Activated gamma-delta T cell treated with anti-CD3 and anti-CD28 coated beads, Interleukin-2, amount 50 U/mL, for 16 hours (primary cell): ENCODE data around the gene WDR6.
"Not testable (repeated sequence)": the region's sequence is repeated elsewhere in the genome, so short reads cannot be mapped to it uniquely, and the experiment has no call there.

ENCODE experiments used
- DNase-seq: peaks from one replicate; pipeline ENCODE4 v3.0.0-alpha.2; 2020; ENCODE audit warnings: low read depth

Gene WDR6

DNA sequence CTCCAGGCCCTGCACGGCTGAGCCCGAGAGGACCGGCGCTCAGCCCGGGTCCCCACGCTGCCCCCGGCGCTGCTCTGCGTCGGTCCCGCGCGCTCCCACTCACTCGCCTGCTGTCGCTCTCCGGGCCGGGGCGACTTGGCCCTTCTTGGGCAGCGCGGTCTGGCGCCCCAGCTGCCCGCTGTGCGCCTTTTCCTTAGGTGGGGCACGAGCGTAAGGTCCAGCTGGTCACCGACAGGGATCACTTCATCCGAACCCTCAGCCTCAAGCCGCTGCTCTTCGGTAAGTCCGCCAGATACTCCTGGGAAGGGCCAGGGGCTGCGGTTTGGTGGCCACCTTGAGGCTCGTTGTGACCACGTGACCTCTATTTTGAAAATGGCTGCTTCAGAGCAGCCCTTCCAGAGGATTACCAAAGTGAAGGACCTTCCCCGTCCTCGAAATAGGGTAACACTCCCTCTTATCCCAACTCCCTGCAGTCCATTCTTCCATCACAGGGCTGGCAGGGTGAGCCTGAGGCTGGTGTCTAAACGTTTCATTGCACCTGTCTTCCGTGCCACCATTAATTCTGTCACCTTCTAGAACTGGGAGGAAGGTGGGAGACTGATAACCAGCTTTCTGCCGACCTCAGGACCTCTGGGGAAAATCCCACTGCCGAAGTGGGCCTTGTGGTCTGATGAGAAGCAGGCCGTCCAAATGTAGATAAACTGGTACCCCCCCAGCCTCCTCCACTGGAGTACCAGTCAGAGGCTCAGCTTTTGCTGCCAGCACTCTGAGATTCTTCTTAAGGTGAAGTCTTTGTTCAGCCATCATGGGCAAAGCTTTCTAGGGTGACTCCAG is 16.3 kb upstream of the WDR6 start:
- DNase-seq = no peak

DNA sequence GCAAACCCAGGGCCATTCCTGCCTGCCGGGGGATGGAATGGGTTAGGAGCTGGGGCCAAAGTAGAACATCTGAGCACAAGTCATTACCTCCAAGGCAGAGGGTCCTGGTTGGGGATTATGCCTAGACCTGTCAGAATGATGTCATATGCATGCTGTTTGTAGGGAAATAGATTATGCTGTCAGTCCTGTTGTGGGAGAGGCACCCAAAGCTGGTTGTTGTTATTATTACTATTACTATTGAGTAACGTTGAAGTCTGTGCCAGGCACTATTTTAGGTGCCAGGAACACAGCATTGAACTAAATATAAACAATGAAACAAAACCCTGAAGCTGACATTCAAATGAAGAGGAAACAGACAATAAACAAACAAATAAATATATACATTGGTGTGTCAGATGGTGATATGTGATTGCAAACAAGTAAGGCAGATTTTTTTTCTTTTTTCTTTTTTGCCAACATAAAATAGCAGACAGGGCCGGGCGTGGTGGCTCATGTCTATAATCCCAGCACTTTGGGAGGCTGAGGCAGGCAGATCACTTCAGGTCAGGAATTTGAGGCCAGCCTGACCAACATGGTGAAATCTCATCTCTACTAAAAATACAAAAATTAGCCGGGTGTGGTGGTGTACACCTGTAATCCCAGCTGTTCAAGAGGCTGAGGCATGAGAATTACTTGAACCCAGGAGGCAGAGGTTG is 15.2 kb upstream of the WDR6 start:
- no peak for DNase-seq

DNA sequence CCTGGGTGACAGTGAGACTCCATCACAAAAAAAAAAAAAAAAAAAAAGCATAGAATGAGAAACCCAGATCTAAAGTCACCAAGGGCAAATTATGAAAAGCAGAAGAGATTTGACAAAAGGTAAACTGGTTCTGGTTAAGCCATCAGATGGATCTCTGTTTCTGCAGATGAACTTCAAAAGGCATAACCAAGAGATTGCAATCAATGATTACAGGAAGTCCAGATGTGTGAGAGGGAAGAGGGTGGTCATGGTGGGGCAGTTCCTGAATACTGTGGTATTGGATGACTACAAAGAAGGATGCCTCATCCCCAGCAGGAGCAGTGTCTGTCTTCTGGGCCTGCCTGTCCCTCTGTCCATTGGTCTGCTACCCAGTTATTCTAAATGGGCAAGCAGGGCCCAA is 13.4 kb upstream of the WDR6 start:
- no peak for DNase-seq

DNA sequence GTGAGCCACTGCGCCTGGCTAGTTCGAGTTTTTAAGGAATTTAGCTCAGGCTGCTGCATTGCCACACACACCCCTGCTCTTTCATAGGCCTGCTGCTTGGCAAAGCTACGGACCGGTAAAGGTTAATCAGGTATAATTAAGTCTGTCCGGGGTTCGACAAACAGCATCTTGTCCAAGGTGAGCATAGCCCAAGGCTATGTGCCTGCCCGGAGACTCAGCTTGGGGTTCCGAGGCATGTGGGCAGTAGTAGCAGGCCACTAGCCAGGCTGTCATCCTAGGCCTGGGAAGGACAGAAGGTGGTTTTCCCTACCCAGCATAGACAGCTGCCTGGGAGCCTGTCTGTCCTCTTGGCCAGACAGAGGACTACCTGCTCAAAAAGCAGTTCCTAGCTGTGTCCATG is 10.6 kb upstream of the WDR6 start:
- no peak for DNase-seq

DNA sequence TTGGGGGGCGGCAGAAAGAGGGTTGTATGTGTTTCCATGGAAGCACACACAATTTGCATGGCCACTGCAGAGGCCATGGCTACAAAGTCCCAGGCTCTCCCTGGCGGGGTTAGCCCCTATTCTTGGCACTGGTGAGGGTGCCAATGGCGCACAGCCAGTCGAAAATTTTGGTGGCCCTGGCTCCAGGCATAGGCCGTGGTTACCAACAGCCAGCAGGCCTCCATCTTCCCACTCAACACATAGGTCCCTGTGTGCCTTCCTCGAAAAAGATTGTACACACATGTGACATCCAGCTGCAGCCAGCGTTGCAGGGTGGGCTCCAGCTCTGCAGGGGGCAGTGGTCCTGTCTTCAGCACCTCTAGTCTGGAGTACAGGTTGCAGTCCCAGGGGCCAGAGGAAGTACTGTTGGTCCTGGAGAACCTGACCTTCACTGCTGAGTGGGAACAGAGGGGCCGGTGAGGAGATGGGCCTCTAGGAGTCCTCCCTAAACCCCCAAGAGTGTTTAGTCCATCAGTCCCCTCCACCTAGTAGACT is 10.0 kb upstream of the WDR6 start:
- DNase-seq = no peak

DNA sequence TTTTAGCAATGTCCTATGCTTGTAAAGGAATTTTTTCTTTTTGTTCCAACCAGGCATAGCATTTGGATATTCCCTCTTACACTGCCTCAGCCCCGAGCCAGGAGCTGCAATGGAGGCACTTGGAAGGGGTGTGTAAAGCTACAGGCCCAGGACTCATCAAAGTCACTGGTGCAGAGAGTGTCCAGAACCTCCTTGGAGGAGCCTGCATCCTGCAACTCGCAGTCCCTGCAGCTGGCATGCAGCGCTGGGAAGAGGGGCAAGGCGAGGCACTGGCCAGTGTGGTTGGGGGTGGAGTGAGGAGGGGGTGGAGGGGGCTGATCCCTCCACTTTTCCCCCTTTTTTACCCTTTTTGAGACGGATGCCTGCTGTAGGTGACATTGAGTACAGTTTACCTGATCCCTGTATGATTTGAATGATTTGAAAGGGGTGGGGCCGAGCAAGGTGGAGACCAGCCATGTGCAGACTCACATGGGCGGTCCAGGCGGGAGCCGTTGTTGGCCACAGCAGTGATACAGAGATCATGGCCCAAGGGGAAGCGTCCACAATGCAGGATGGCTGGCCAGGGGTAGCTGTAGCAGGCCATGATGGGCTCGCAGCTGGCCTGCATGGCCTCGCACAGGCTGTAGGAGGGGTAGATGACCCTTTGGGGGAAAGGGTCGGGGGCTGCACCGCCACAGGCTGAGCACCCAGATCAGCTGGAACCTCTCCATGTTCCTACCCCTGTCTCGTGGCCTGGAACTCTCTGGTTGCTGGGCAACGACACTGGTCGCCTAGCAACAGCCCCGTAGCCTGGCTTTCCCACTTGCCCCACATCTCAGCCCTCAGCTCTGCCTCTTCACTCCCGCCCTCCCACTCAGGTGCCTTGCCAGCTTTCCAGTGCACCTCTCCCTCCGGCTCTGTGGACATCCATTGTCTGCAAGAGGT is 9.2 kb upstream of the WDR6 start:
- no peak for DNase-seq

DNA sequence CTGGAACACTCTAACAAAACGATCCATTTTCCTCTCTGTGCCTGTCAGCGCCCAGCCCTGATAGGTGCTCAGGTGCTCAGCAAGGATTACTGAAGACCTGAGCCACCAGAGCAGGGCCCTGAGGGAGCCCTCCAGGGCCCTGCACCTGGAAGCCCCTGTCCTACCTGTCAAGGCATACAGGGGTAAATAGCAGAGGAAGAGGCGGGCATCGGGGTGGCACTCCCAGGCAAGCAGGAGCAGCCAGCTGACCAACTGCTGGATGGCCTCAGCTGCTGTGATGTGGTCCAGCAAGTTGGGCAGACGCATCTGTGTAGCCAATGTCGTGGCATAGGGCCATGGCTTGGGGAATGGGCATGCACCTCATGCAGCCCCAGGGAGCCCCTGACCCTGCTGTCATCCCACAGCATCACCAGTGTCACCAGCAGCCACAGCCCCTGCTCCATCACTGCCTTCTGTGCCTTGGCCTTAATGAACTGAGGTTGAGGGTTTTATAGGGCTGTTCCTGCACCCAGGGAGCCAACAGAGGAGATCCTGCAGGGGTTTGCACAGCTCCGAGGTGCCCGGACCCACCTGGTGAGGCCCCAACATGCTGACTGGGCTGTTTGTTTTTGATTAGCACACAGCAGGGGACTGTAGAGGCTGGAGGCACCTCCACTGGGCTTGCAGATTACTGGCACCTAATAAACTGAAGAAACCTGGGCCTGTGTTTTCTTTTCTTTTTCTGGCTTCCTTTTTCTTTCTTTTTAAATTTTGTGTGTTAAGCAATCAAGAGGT is 7.9 kb upstream of the WDR6 start:
- no peak for DNase-seq

DNA sequence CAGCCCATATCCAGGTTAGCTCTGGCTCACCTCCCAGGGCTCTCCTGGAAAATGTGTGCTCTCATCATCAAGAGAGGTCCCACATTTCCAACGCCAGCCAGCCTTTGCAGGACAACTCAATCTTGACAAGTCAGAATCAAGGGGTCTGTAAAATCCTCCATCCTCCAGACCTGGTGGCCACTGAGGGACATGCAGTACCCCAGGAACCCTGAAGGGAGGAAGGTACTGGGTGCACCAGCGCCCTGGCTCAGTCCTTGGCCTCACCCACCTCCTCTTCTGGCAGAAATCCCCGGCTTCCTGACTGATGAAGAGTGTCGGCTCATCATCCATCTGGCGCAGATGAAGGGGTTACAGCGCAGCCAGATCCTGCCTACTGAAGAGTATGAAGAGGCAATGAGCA is 6.0 kb upstream of the WDR6 start:
- DNase-seq = no peak

DNA sequence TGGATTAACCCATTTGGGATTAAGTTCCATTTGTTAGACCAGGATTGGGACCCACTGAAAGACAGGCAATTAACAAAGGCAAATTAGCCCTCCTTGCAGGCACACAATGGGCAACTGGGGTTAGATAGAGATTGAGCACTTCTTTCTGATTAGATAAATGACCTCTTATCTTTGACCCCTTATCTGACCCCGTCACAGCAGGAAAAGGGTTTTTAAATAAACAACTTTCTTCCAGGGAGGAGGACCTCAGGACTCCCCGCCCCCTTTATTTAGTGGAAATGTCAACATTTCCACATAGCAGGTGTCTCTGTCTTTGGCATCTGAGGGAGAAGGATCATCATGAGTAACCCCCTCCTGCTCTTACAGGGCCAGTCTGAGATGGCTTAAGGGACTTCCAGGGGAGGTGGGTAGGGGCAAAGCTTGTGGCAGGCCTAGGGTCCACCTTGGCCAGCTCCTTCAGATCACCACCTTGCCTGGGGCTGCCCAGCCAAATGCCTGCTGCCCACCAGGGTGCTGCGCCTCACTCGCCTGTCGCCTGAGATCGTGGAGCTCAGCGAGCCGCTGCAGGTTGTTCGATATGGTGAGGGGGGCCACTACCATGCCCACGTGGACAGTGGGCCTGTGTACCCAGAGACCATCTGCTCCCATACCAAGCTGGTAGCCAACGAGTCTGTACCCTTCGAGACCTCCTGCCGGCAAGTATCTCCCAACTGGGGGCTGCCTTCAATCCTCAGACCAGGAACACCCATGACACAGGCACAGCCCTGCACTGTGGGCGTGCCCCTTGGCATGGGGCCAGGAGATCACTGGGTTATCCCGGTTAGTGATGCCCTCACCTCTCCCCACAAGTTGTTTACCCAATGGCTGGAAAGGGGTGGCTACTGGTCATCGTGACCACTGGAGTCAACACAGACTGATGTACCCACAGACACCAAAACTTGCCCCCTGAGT is 2.6 kb upstream of the WDR6 start:
- no peak for DNase-seq

DNA sequence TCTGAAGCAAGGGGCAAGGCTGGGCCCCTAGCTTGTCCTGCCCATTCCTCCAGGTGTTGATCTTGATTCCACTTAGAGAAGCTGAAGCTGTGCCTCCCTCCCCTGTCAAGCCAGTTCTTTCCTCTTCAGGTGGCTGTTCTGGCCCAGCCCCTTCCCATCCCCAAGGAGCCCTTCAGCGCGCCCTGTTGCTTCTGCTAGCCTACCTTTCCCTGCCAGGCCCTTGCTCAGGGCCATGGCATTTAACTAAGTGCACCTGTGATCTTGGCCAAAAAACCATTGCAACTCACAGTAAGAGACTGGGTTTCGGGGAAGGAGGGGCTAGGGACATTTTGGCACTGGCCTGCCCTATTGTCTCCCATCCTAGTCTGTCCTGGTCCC is 1.9 kb upstream of the WDR6 start:
- no peak for DNase-seq

DNA sequence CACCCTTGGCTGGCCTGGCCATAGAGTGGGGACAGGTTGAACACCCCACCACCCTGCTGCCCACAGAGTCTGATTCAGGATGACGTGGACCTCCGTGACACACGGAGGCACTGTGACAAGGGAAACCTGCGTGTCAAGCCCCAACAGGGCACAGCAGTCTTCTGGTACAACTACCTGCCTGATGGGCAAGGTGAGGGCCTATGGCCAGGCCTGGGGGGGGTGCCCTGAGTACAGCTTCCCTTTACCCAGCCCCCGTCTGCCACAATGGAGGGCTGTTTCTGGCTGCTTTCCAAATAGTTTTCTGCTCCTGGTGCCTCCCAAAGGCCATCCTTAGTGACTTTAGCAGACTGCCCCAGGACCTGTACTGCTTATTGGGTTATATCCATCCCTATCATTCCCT is 1.2 kb upstream of the WDR6 start:
- DNase-seq = no peak

DNA sequence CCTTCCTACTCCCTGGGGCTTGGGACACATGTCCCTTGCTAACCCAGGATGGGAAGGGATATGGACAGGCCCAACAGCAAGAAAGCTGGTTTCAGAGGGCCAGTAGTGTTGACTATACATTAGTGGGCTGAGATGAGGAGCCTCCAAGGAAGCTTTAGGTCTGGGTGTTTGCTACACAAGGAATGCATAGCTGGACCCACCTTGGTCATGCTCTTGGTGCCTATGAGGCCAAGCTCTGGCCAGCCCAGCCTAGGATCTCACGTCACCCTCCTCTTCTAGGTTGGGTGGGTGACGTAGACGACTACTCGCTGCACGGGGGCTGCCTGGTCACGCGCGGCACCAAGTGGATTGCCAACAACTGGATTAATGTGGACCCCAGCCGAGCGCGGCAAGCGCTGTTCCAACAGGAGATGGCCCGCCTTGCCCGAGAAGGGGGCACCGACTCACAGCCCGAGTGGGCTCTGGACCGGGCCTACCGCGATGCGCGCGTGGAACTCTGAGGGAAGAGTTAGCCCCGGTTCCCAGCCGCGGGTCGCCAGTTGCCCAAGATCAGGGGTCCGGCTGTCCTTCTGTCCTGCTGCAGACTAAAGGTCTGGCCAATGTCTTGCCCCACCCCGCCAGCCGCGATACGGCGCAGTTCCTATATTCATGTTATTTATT is 653 bp upstream of the WDR6 start:
- no peak for DNase-seq

DNA sequence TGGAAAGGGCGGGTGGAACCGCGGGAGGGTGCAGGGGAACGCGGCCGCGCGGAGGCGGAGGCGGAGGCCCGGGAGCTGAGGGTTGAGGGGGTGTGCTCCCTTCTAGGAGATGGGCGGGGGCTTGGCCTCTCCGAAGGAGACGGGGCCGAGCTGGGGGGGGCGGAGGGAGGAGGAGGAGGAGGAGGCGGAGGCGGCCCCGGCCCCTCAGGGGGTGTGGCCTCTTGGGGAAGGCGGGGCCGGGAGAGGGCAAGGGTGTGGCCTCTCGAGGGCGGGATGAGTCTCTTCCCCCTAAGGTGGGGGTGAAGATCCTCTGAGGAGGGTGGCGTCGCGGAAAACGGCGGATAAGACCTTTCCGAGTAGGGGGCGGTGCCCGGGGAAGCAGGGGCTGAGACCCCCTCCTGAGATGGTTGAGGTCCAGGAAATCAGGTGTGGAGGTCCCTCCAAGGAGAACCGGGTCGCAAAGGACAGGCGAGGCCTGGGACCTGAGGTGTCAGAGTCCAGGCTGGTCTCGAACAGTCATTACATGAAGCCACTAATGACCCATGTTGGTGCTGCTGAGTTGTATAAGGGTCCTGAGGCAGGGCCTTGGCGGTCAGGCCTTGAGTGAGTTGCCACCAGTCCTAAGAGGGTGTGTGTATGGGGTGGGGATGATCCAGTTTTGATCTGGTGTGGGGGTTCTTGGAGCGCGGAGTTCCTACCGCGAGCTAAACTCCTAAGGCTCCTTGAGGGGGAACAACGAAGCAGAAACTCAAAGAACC is 759 bp downstream of the WDR6 start:
- peak; percentile 71 for DNase-seq

DNA sequence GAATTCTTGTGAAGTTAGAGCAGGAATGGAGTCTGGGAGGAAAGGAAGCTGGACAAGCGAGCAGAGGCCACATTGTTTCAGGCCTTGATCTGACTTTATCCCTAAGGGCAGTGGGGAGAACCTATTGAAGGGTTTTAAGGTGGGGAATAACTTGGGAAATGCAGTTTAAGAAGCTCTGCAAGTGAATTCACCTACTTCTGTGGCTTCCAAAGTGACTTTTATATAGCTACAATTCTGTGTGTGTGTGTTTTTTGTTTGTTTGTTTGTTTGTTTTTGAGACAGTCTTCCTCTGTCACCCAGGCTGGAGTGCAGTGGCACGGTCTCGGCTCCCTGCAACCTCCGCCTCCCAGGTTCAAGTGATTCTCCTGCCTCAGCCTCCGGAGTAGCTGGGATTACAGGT is 1.4 kb downstream of the WDR6 start:
- DNase-seq = not testable (repeated sequence)

DNA sequence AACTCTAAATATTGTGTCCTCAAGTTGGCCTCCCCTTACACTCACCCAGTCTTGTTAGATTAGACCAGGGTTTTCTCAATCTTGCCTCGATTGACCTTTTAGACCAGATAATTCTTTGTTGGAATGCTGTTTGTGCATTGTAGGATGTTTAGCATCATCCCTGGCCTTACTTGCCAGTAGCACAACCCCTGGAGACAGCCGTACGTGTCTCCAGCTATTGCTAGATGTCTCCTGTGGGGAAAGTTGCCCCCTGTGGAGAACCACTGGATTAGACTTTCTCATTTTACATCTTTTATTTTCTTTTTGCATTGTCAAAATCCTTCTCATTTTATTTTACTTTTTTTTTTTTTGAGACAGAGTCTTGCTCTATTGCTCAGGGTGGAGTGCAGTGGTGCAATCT is 2.2 kb downstream of the WDR6 start:
- DNase-seq = no peak

DNA sequence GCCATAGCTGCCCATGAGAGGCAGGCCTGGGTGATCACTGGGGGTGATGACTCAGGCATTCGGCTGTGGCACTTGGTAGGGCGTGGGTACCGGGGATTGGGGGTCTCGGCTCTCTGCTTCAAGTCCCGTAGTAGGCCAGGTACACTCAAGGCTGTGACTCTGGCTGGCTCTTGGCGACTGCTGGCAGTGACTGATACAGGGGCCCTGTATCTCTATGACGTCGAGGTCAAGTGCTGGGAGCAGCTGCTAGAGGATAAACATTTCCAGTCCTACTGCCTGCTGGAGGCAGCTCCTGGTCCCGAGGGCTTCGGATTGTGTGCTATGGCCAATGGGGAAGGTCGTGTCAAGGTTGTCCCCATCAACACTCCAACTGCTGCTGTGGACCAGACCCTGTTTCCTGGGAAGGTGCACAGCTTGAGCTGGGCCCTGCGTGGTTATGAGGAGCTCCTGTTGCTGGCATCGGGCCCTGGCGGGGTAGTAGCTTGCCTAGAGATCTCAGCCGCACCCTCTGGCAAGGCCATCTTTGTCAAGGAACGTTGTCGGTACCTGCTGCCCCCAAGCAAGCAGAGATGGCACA is 5.3 kb downstream of the WDR6 start:
- DNase-seq = no peak

DNA sequence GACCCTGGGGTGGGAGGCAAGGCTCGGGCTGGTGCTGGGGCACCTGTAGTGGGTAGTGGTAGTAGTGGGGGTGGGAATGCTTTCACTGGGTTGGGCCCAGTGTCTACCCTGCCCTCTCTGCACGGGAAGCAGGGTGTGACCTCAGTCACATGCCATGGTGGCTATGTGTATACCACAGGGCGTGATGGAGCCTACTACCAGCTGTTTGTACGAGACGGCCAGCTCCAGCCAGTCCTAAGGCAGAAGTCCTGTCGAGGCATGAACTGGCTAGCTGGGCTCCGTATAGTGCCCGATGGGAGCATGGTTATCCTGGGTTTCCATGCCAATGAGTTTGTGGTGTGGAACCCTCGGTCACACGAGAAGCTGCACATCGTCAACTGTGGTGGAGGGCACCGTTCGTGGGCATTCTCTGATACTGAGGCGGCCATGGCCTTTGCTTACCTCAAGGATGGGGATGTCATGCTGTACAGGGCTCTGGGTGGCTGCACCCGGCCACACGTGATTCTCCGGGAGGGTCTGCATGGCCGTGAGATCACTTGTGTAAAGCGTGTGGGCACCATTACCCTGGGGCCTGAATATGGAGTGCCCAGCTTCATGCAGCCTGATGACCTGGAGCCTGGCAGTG is 6.0 kb downstream of the WDR6 start:
- DNase-seq = no peak
